ENCODE measurements around the gene RPTOR. TPM values are rescaled to one million over a fixed set of nuclear protein-coding genes. Genes with fewer than 3 reads are reported as not detected.

The RPTOR gene
- total and polyA plus RNA-seq, 2 experiments from 2014 or later = 6.6 to 16.1 TPM

DNA sequence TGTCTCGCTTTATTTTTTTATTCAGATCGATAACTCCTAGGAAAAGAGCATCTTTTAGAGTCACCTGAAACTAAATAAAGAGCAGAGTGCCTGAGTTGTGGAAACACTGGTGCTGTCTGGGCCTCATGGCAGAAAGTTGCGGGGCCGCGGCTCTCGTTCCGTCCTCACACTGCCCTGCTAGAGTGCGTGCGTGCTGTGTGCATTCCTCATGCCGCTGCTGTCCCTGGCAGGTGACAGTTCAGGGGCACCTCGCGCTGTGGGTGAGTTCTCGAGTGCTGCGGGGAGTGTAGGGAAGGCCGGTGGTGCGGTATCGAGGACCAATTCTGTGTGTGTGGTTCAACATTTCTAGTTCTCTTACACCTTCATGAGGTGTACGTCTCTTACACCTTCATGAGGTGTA, 136.6 kb downstream of the RPTOR start:
- Histone ChIP-seq H3K27me3 (replicated peaks; ENCODE audit: insufficient read depth) (no peaks in the 10 kb centered on the region), H3K27ac (no peak overlapping the region), H3K36me3 (ENCODE audit: low read depth) (no peaks in the 10 kb centered on the region; the same call in 1 of the 2 replicates), H3K9me2 (ENCODE audit: insufficient read depth) (no peaks in the 10 kb centered on the region), H4K20me1 (ENCODE audit: insufficient read depth) (no peaks in the 10 kb centered on the region), H3F3A (ENCODE audit: insufficient read depth) (no peaks in the 10 kb centered on the region), H3K4me3 (no peak overlapping the region), H3K4me2 (ENCODE audit: unreplicated experiment) (no peak overlapping the region), H3K79me2 (ENCODE audit: insufficient read depth) (peaks cover 57% of the 10 kb centered on the region), H3K9me3 (ENCODE audit: low read depth) (no peaks in the 10 kb centered on the region), H2AFZ (no peak overlapping the region), H3K9ac (no peak overlapping the region), H3K4me1 (ENCODE audit: insufficient read depth) (no peaks in the 10 kb centered on the region)
- in situ Hi-C loops (cut with MboI) = no loop called here
- no peak for DNase-seq
- WGBS, 2 experiments (ENCODE audit: low coverage in 1 of 2, low lambda C conversion rate in 2 of 2, missing lambda C conversion rate in 2 of 2) = 95 to 97% methylated on average over 17 to 18 of the region's 18 CpGs
- TF ChIP-seq EZH2 (IDR thresholded peaks at IDR 0.05; ENCODE audit: insufficient read depth, poor library complexity, severe bottlenecking) (no peak), EZH2phosphoT487 (IDR thresholded peaks at IDR 0.05; ENCODE audit: insufficient read depth, low read depth) (no peak)

DNA sequence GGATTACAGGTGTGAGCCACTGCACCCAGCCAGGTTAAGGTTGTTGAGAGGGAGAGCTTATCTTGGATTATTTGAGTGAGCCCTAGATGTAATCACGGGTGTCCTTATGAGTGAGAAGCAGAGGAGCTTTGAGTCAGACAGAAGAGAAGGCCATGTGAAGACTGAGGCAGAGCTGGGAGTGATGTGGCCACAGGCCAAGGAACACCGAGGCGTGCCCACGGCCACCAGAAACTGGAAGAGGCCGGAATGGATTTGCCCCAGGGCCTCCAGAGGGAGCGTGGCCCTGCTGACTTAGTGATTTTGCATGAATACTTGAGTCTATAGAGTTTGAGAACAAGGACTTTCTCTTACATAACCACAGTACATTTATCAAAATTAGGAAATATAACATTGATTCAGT, 137.7 kb downstream of the RPTOR start:
- in situ Hi-C loops (cut with MboI) = no loop called here
- Histone ChIP-seq H3K27me3 (replicated peaks; ENCODE audit: insufficient read depth) (no peaks in the 10 kb centered on the region), H3K4me1 (ENCODE audit: insufficient read depth) (no peaks in the 10 kb centered on the region), H3K9me3 (ENCODE audit: low read depth) (no peaks in the 10 kb centered on the region), H3K4me2 (ENCODE audit: unreplicated experiment) (no peak overlapping the region), H4K20me1 (ENCODE audit: insufficient read depth) (no peaks in the 10 kb centered on the region), H3K9ac (no peak overlapping the region), H3F3A (ENCODE audit: insufficient read depth) (no peaks in the 10 kb centered on the region), H2AFZ (no peak overlapping the region), H3K9me2 (ENCODE audit: insufficient read depth) (no peaks in the 10 kb centered on the region), H3K36me3 (ENCODE audit: low read depth) (no peaks in the 10 kb centered on the region; the same call in 1 of the 2 replicates), H3K79me2 (ENCODE audit: insufficient read depth) (peaks cover 50% of the 10 kb centered on the region), H3K27ac (no peak overlapping the region), H3K4me3 (no peak overlapping the region)
- no peak for DNase-seq
- no peak for TF ChIP-seq EZH2 (IDR thresholded peaks at IDR 0.05; ENCODE audit: insufficient read depth, poor library complexity, severe bottlenecking)
- 94 to 98% methylated on average over 6 of the region's 6 CpGs for WGBS, 2 experiments (ENCODE audit: low coverage in 1 of 2, low lambda C conversion rate in 2 of 2, missing lambda C conversion rate in 2 of 2)

DNA sequence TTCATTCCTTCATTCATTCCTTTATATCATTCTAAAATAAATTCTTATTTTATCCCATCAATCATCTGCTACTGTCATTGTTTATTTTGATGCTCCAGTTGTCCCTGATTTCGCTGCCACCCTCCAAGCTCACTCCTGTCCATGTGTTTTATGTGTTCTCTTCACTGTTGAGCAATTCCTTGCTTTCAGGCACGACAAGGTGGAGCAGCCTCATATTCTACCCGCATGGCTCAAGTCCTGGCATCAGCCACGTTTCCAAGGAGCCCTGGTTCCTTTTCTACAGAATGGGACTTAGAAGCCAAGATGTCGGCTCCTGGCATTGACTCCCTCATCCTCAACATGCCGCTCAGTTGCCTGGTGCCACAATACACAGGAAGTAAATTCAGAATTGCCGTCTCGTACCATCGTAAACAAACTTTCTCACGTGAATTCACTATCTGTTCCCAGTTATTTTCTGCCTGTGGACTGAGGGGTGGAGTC, 139.0 kb downstream of the RPTOR start:
- no peak for TF ChIP-seq EZH2phosphoT487 (IDR thresholded peaks at IDR 0.05; ENCODE audit: insufficient read depth, low read depth)
- no peak for TF ChIP-seq EZH2 (IDR thresholded peaks at IDR 0.05; ENCODE audit: insufficient read depth, poor library complexity, severe bottlenecking)
- Histone ChIP-seq H2AFZ (no peak overlapping the region), H3K36me3 (ENCODE audit: low read depth) (no peaks in the 10 kb centered on the region; the same call in 1 of the 2 replicates), H3K27ac (no peak overlapping the region), H3K4me1 (ENCODE audit: insufficient read depth) (no peaks in the 10 kb centered on the region), H3K9me3 (ENCODE audit: low read depth) (no peaks in the 10 kb centered on the region), H3K9ac (no peak overlapping the region), H3K4me2 (ENCODE audit: unreplicated experiment) (no peak overlapping the region), H3K4me3 (no peak overlapping the region), H3F3A (ENCODE audit: insufficient read depth) (no peaks in the 10 kb centered on the region), H3K9me2 (ENCODE audit: insufficient read depth) (no peaks in the 10 kb centered on the region), H3K27me3 (replicated peaks; ENCODE audit: insufficient read depth) (no peaks in the 10 kb centered on the region), H4K20me1 (ENCODE audit: insufficient read depth) (no peaks in the 10 kb centered on the region), H3K79me2 (ENCODE audit: insufficient read depth) (peaks cover 37% of the 10 kb centered on the region)
- in situ Hi-C loops (cut with MboI) = no loop called here
- WGBS, 2 experiments (ENCODE audit: low coverage in 1 of 2, low lambda C conversion rate in 2 of 2, missing lambda C conversion rate in 2 of 2) = 80 to 82% methylated on average over 10 of the region's 10 CpGs
- no peak for DNase-seq

DNA sequence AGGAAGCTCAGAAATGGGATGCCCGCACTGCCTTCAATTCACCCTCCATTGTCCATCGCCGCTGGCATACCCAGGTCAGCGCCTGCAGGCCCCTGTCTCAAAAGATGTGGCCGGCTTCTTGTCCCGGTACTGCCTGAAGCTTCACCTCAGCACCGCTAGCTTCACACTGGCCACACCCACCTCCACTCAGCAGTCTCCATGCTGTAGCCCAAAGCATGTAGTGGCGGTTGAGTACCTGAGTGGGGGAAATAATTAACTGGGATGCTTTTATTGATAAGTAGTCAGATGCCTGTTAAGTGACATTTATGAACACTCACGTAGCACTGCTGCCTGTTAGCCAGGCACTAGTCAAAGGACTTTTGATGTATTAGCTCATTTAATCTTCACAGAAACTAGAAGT, 143.2 kb downstream of the RPTOR start:
- H3K9me3 ChIP-seq (ENCODE audit: low read depth) = no peaks in the 10 kb centered on the region
- H3F3A ChIP-seq (ENCODE audit: insufficient read depth) = no peaks in the 10 kb centered on the region
- H2AFZ ChIP-seq = no peak overlapping the region
- H3K4me2 ChIP-seq (ENCODE audit: unreplicated experiment) = no peak overlapping the region
- 86 to 87% methylated on average over 9 of the region's 9 CpGs for WGBS, 2 experiments (ENCODE audit: low coverage in 1 of 2, low lambda C conversion rate in 2 of 2, missing lambda C conversion rate in 2 of 2)
- H3K79me2 ChIP-seq (ENCODE audit: insufficient read depth) = peaks cover 42% of the 10 kb centered on the region
- no peak overlapping the region for H3K27ac ChIP-seq
- in situ Hi-C loops (cut with MboI) = no loop called here
- H3K36me3 ChIP-seq (ENCODE audit: low read depth) = no peaks in the 10 kb centered on the region; the same call in 1 of the 2 replicates
- no peaks in the 10 kb centered on the region for H3K4me1 ChIP-seq (ENCODE audit: insufficient read depth)
- DNase-seq = no peak
- TF ChIP-seq EZH2 (IDR thresholded peaks at IDR 0.05; ENCODE audit: insufficient read depth, poor library complexity, severe bottlenecking) (no peak), EZH2phosphoT487 (IDR thresholded peaks at IDR 0.05; ENCODE audit: insufficient read depth, low read depth) (no peak)
- H3K27me3 ChIP-seq (replicated peaks; ENCODE audit: insufficient read depth) = no peaks in the 10 kb centered on the region
- no peaks in the 10 kb centered on the region for H3K9me2 ChIP-seq (ENCODE audit: insufficient read depth)
- H3K4me3 ChIP-seq = no peak overlapping the region
- no peaks in the 10 kb centered on the region for H4K20me1 ChIP-seq (ENCODE audit: insufficient read depth)
- H3K9ac ChIP-seq = no peak overlapping the region

DNA sequence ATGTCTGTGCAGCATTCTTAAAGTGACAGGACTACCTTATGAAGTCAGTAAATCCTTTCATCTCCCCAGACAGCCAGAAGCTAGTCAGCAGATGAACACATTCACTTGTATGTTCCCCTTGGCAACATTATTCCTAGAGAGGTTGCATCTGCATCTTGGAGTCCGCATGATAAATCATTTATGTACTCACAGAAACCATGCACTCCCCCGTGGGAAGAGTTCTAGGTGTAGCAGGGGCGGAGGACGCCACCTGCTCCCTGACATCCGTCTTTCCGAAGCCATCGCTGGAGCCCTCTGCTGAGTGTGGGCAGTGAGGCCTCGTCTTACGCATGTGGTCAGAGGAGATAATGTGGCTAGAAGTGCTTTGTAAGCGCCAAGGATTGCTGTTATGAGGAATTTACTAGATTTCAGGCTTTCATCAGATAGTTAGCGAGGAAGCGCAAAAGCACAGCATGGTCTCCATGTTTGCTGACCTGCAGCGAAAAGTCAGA, 144.5 kb downstream of the RPTOR start:
- H3K79me2 ChIP-seq (ENCODE audit: insufficient read depth) = peaks cover 55% of the 10 kb centered on the region
- no peaks in the 10 kb centered on the region for H3K9me2 ChIP-seq (ENCODE audit: insufficient read depth)
- no peak overlapping the region for H3K9ac ChIP-seq
- H3K9me3 ChIP-seq (ENCODE audit: low read depth) = no peaks in the 10 kb centered on the region
- H3K27ac ChIP-seq = no peak overlapping the region
- no peak overlapping the region for H3K4me3 ChIP-seq
- no peak for DNase-seq
- H3K27me3 ChIP-seq (replicated peaks; ENCODE audit: insufficient read depth) = no peaks in the 10 kb centered on the region
- no peaks in the 10 kb centered on the region for H3F3A ChIP-seq (ENCODE audit: insufficient read depth)
- TF ChIP-seq EZH2phosphoT487 (IDR thresholded peaks at IDR 0.05; ENCODE audit: insufficient read depth, low read depth) = no peak
- no peak for TF ChIP-seq EZH2 (IDR thresholded peaks at IDR 0.05; ENCODE audit: insufficient read depth, poor library complexity, severe bottlenecking)
- no peaks in the 10 kb centered on the region for H3K4me1 ChIP-seq (ENCODE audit: insufficient read depth)
- WGBS, 2 experiments (ENCODE audit: low coverage in 1 of 2, low lambda C conversion rate in 2 of 2, missing lambda C conversion rate in 2 of 2) = 85% methylated on average over 13 of the region's 13 CpGs
- no peak overlapping the region for H3K4me2 ChIP-seq (ENCODE audit: unreplicated experiment)
- no peak overlapping the region for H2AFZ ChIP-seq
- no peaks in the 10 kb centered on the region for H4K20me1 ChIP-seq (ENCODE audit: insufficient read depth)
- H3K36me3 ChIP-seq (ENCODE audit: low read depth) = no peaks in the 10 kb centered on the region
- in situ Hi-C loops (cut with MboI) = no loop called here
